ENCODE data around the gene ZNF746. TPM values are rescaled to one million over a fixed set of nuclear protein-coding genes. Genes with fewer than 3 reads are reported as not detected.

ZNF746 gene
- total and polyA plus RNA-seq, 4 donors, result 8.9 to 25.1 (median 17.1) TPM

GRCh38 chr7:149457766-149458165 lies 39.8 kb downstream of the ZNF746 start:
- ATAC-seq (ENCODE audit: insufficient read depth, low FRiP score) (no peak), DNase-seq (no peak)
- Histone ChIP-seq H3K4me1 (ENCODE audit: control insufficient read depth in 5 of 5, insufficient read depth in 5 of 5, low read length in 5 of 5) (peaks cover 6 to 14% (median 10%) of the 10 kb centered on the region in 5 donors), H3K36me3 (ENCODE audit: control insufficient read depth in 4 of 4, insufficient read depth in 4 of 4, low read length in 4 of 4) (peaks cover 6 to 26% (median 17%) of the 10 kb centered on the region in 4 donors), H3K9me3 (ENCODE audit: control insufficient read depth in 4 of 4, insufficient read depth in 3 of 4, low read length in 3 of 4) (peaks cover 0 to 2% (median 0%) of the 10 kb centered on the region in 4 donors), H3K9ac (ENCODE audit: insufficient read depth in 1 of 2, low read length in 2 of 2) (no peak overlapping the region), H3K4me3 (no peak overlapping the region), H3K27me3 (ENCODE audit: control insufficient read depth in 3 of 3, insufficient read depth in 3 of 3, low read length in 2 of 3) (no peaks in the 10 kb centered on the region), H3K27ac (ENCODE audit: low read depth in 1 of 2, low read length in 1 of 2) (no peak overlapping the region)
- no peak for TF ChIP-seq CTCF (IDR thresholded peaks at IDR 0.05; ENCODE audit: control extremely low read depth, extremely low read depth)
- WGBS, 2 donors, result 89% methylated on average over 1 of the region's 1 CpG

- no peak overlapping the region for H3K27ac ChIP-seq (ENCODE audit: low read depth in 1 of 2, low read length in 1 of 2)
- H3K9ac ChIP-seq (ENCODE audit: insufficient read depth in 1 of 2, low read length in 2 of 2), result no peak overlapping the region
- H3K4me1 ChIP-seq (ENCODE audit: control insufficient read depth in 5 of 5, insufficient read depth in 5 of 5, low read length in 5 of 5), result peaks cover 6 to 14% (median 10%) of the 10 kb centered on the region in 5 donors
- no peaks in the 10 kb centered on the region for H3K27me3 ChIP-seq (ENCODE audit: control insufficient read depth in 3 of 3, insufficient read depth in 3 of 3, low read length in 2 of 3)
- DNase-seq (no peak), ATAC-seq (ENCODE audit: insufficient read depth, low FRiP score) (no peak)
- TF ChIP-seq CTCF (IDR thresholded peaks at IDR 0.05; ENCODE audit: control extremely low read depth, extremely low read depth), result no peak
- H3K36me3 ChIP-seq (ENCODE audit: control insufficient read depth in 4 of 4, insufficient read depth in 4 of 4, low read length in 4 of 4), result peaks cover 6 to 27% (median 18%) of the 10 kb centered on the region in 4 donors
- H3K4me3 ChIP-seq, result no peak overlapping the region
- WGBS, 2 donors, result 89 to 93% methylated on average over 11 of the region's 11 CpGs
- peaks cover 0 to 2% (median 0%) of the 10 kb centered on the region in 4 donors for H3K9me3 ChIP-seq (ENCODE audit: control insufficient read depth in 4 of 4, insufficient read depth in 3 of 4, low read length in 3 of 4)
Observed at GRCh38 chr7:149456506-149457421, 40.8 kb downstream of the ZNF746 start.

GRCh38 chr7:149455175-149455950 lies 42.2 kb downstream of the ZNF746 start:
- H3K4me3 ChIP-seq, result no peak overlapping the region
- H3K36me3 ChIP-seq (ENCODE audit: control insufficient read depth in 4 of 4, insufficient read depth in 4 of 4, low read length in 4 of 4), result peaks cover 12 to 36% (median 25%) of the 10 kb centered on the region in 4 donors
- WGBS, 2 donors, result 93 to 95% methylated on average over 24 of the region's 24 CpGs
- peaks cover 6 to 14% (median 10%) of the 10 kb centered on the region in 5 donors for H3K4me1 ChIP-seq (ENCODE audit: control insufficient read depth in 5 of 5, insufficient read depth in 5 of 5, low read length in 5 of 5)
- ATAC-seq (ENCODE audit: insufficient read depth, low FRiP score), result no peak
- no peak for DNase-seq
- H3K27me3 ChIP-seq (ENCODE audit: control insufficient read depth in 3 of 3, insufficient read depth in 3 of 3, low read length in 2 of 3), result no peaks in the 10 kb centered on the region
- H3K9ac ChIP-seq (ENCODE audit: insufficient read depth in 1 of 2, low read length in 2 of 2), result no peak overlapping the region
- H3K27ac ChIP-seq (ENCODE audit: low read depth in 1 of 2, low read length in 1 of 2), result no peak overlapping the region
- H3K9me3 ChIP-seq (ENCODE audit: control insufficient read depth in 4 of 4, insufficient read depth in 3 of 4, low read length in 3 of 4), result peaks cover 0 to 2% (median 0%) of the 10 kb centered on the region in 4 donors
- no peak for TF ChIP-seq CTCF (IDR thresholded peaks at IDR 0.05; ENCODE audit: control extremely low read depth, extremely low read depth)
